Nephron (organoid): Measurements from ENCODE around the gene ARHGAP29.

Source experiments
- H3K27ac Mint-ChIP-seq, 3 experiments: 2 replicates each; pipeline ENCODE4 v1.8.0; 2020; ENCODE audit warnings: mixed read lengths in 3 of 3, mild to moderate bottlenecking in 2 of 3, moderate library complexity in 1 of 3
- H3K27me3 Mint-ChIP-seq: 2 replicates; pipeline ENCODE4 v1.8.0; 2021; ENCODE audit warnings: low read depth, mild to moderate bottlenecking, moderate library complexity, mixed read lengths
- H3K36me3 Mint-ChIP-seq: 2 replicates; pipeline ENCODE4 v1.8.0; 2020; ENCODE audit warnings: low read depth, mixed read lengths
- H3K4me1 Mint-ChIP-seq: 2 replicates; pipeline ENCODE4 v1.8.0; 2020; ENCODE audit warnings: mixed read lengths
- H3K4me3 Mint-ChIP-seq, 3 experiments: 2 replicates each; pipeline ENCODE4 v1.8.0; 2020; ENCODE audit warnings: mild to moderate bottlenecking in 3 of 3, mixed read lengths in 3 of 3, moderate library complexity in 2 of 3
- H3K9me3 Mint-ChIP-seq: 2 replicates; pipeline ENCODE4 v1.8.0; 2020; ENCODE audit warnings: mixed read lengths
- CTCF ChIP-seq, 3 experiments: fragments of 200-600 bp; sonication (generic); IDR thresholded peaks; one replicate each; pipeline ENCODE4 v1.5.0; 2021; ENCODE audit warnings: antibody characterized with exemption in 3 of 3; ENCODE audit not compliant: unreplicated experiment in 3 of 3

The ARHGAP29 gene

GRCh38 chr1:94236630-94237290 lies 624 bp downstream of the ARHGAP29 start:
- Mint-ChIP-seq H3K27me3 (peaks cover 44% of the 10 kb centered on the region), H3K9me3 (no peaks in the 10 kb centered on the region), H3K4me1 (peaks cover 24% of the 10 kb centered on the region), H3K36me3 (no peaks in the 10 kb centered on the region), H3K4me3 (peak overlapping the region; percentile 87 to 91 (median 91)), H3K27ac (peak overlapping the region; percentile 53 to 74 (median 74))
- TF ChIP-seq CTCF (IDR thresholded peaks at IDR 0.05; ENCODE audit: unreplicated experiment in 3 of 3) = no peak

GRCh38 chr1:94236013-94236491 lies 1.3 kb downstream of the ARHGAP29 start:
- no peaks in the 10 kb centered on the region for H3K36me3 Mint-ChIP-seq
- peak overlapping the region; percentile 53 to 74 (median 74) for H3K27ac Mint-ChIP-seq
- no peak for TF ChIP-seq CTCF (IDR thresholded peaks at IDR 0.05; ENCODE audit: unreplicated experiment in 3 of 3)

GRCh38 chr1:94235189-94236012 lies 2.0 kb downstream of the ARHGAP29 start:
- TF ChIP-seq CTCF (IDR thresholded peaks at IDR 0.05; ENCODE audit: unreplicated experiment in 3 of 3) = no peak
- Mint-ChIP-seq H3K36me3 (no peaks in the 10 kb centered on the region), H3K9me3 (no peaks in the 10 kb centered on the region), H3K4me3 (peak overlapping the region; percentile 87 to 91 (median 91)), H3K27ac (peak overlapping the region; percentile 53 to 74 (median 74)), H3K4me1 (peaks cover 28% of the 10 kb centered on the region), H3K27me3 (peaks cover 40% of the 10 kb centered on the region)

More at GRCh38 chr1:94236013-94236491, 1.3 kb downstream of the ARHGAP29 start:
- Mint-ChIP-seq H3K4me3 (peak overlapping the region; percentile 87 to 91 (median 91)), H3K9me3 (no peaks in the 10 kb centered on the region), H3K27me3 (peaks cover 44% of the 10 kb centered on the region), H3K4me1 (peaks cover 28% of the 10 kb centered on the region)

GRCh38 chr1:94234615-94235014 lies 2.8 kb downstream of the ARHGAP29 start:
- H3K9me3 Mint-ChIP-seq = no peaks in the 10 kb centered on the region
- H3K4me1 Mint-ChIP-seq = peaks cover 28% of the 10 kb centered on the region
- no peak overlapping the region for H3K27ac Mint-ChIP-seq
- peaks cover 37% of the 10 kb centered on the region for H3K27me3 Mint-ChIP-seq
- TF ChIP-seq CTCF (IDR thresholded peaks at IDR 0.05; ENCODE audit: unreplicated experiment in 3 of 3) = no peak
- H3K36me3 Mint-ChIP-seq = no peaks in the 10 kb centered on the region
- H3K4me3 Mint-ChIP-seq = peak overlapping the region; percentile 5 to 47 (median 13)

- no peak for TF ChIP-seq CTCF (IDR thresholded peaks at IDR 0.05; ENCODE audit: unreplicated experiment in 3 of 3)
- Mint-ChIP-seq H3K4me1 (peaks cover 28% of the 10 kb centered on the region), H3K4me3 (no peak overlapping the region), H3K9me3 (no peaks in the 10 kb centered on the region), H3K27me3 (peaks cover 15% of the 10 kb centered on the region), H3K27ac (no peak overlapping the region), H3K36me3 (no peaks in the 10 kb centered on the region)
Measured at GRCh38 chr1:94231746-94232145, 5.6 kb downstream of the ARHGAP29 start.
